Measurements from ENCODE around the gene TMPRSS2.

Gene TMPRSS2

DNA sequence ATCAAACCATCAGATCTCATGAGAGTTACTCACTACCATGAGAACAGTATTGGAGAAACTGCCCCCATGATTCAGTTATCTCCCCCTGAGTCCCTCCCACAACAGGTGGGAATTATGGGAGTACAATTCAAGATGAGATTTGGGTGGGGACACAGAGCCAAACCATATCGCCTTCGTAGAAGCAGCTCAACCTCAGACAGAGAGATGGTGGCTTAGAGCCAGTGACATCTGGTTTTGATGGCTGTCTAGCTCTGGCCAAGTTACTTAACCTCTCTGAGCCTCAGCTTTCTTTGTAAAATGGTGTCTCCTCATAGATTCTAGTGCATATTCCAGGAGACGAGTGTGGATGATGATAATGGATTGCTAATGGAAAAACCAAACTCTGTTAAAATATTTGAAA lies 54.8 kb downstream of the TMPRSS2 start:
- in situ Hi-C loops (cut with MboI; ENCODE audit: low sequenced_read_pairs): loop anchor here (25.0 kb wide), 1 partner anchor 166 kb away; no protein-coding TSS in a partner anchor

DNA sequence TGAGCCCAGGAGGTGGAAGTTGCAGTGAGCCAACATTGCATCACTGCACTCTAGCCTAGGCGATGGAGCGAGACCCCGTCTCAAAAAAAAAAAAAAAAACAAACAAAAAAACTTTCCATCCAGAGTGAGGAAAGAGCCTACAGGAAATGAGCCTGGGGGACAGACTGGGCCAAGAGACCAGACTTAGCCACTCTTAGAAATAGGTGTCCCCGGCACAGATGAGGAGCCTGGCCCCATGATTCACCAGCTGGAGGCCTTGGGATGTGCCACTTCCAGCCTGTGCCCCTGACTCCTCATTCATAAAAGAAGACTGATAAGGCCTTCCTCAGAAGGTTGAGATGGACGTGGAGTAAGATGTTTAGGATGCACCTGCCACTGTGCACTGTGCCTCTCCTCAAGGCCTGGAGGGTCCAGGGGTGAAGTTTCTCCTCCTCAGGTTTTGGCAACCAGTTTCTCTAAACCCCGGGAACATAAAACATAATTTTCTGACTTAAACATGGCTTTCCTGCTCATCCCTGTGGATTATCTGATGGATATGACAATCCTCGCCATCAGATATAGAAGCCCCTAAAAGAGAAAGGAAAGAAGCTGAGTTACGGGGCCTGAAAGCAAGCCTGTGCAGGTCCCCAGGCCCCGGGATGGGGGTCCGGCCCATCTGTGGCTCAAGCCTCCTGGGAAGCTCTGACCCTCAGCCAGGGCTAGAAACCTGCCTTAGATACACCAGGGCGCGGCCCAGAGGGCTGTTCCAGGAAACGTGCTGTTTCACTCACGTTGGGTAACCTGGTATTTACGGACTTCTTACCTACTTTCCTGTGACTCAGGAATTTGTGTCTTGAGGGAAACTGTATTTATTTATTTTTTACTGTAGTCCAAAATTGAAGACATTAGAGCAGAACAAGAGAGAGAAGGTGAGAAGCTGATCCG lies 55.9 kb downstream of the TMPRSS2 start:
- in situ Hi-C loops (cut with MboI; ENCODE audit: low sequenced_read_pairs): loop anchor here (25.0 kb wide), 1 partner anchor 165 kb away; no protein-coding TSS in a partner anchor

DNA sequence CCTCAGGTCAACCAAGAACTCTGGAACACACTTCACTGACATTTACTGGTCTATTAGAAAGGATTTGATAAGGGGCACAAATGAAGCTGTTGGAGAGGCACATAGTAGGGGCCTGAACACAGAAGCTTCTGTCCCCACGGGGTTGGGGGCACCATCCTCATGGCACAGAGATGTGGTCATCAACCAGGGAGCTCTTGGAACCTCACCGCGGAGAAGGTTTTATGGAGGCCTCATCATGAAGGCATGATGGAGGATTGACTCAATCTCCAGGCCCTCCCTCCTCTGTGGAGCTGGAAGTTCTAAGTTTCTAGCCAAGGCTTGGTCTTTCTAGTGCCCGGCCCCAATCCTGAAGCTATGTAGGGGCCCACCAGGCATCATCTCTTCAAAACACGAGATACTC lies 58.3 kb downstream of the TMPRSS2 start:
- in situ Hi-C loops (cut with MboI; ENCODE audit: low sequenced_read_pairs): loop anchor here (25.0 kb wide), 1 partner anchor 162 kb away; no protein-coding TSS in a partner anchor

DNA sequence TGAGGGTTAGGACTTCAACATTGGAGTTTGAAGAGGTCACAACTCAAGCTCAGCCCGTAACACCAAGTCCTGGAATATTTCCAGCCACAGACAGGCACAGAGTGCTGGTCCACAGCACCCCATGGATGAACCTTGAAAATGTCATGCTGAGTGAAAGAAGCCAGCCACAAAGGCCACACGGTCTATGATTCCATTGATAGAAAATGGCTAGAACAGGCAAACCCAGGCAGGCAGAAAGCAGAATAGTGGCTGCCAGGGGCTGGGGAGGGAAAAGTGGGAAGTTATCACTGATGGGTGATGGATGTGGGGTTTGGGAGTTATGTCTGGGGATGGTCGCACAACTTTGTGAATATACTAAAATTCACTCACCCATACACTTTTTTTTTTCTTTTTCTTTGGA lies 60.6 kb downstream of the TMPRSS2 start:
- in situ Hi-C loops (cut with MboI; ENCODE audit: low sequenced_read_pairs): no loop called here

DNA sequence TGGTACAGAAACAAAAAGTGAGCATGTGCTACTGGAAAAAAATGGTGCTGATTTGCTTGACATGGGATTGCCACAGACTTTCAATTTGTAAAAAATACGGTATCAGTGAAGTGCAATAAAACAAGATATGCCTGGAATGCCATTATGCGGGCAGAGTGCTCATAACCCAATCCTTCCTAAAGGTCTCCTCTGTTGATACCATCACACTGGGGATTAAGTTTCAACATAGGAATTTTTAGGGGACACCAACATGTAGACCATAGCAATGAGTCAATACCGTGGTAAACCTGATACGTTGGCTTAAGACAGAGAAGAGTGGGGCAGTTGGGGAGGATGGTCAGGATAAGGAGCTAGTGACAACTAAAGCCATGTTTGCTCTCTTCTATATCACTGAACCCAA lies 61.4 kb downstream of the TMPRSS2 start:
- in situ Hi-C loops (cut with MboI; ENCODE audit: low sequenced_read_pairs): no loop called here

DNA sequence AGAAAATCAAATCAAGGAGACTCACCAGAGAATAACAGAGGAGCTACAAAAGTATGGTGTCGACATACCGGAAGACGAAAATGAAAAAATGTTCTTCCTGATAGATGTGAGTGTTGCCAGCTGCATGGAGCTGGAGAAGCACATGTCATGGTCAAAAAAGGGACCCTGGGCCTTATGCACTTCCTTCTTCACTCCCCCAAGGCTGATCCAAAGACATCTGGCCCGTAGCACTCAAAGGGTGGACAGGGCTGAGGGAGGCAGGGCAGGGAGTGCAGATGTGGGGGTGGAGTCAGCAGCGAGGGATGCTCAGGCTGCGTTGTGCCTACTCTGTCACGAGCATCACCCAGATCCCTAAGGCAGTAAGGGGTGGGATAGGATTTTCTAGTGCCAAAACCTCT lies 62.5 kb downstream of the TMPRSS2 start:
- in situ Hi-C loops (cut with MboI; ENCODE audit: low sequenced_read_pairs): no loop called here

DNA sequence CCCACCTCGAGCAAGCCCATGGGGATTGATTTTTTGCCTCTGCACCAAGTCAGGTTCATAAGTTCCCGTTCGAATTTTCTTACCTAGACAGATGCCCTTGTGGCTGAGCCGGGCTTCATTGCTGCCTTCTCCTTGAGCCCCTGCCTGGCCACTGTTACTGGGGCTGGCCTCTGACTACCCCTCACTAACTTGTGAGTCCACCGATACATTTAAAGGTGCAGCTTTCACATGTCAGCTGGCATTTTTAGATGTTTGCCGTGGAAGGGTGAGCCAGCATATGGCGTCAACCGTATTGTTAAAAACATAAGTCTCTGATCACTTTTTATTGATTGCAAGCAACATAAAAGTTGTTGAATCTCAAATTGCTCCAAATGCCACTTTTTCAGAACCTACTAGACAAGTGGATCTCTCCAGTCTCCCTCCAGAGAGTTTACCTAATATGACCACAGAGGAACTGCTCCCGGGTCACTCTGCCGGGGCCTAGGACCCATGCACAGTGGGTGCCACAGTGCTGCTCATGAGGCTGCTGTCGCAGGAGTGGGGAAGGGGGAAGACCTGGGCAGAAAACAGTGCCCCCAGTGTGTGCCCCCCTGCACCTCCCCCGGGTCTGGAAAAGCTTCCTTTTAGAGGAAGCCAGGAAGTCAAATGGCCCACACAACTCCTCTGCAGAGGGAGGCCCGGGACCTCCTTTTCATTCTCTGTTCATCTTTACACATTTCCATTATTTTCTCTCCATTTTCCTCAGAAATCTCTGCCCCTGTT lies 63.1 kb downstream of the TMPRSS2 start:
- in situ Hi-C loops (cut with MboI; ENCODE audit: low sequenced_read_pairs): no loop called here

DNA sequence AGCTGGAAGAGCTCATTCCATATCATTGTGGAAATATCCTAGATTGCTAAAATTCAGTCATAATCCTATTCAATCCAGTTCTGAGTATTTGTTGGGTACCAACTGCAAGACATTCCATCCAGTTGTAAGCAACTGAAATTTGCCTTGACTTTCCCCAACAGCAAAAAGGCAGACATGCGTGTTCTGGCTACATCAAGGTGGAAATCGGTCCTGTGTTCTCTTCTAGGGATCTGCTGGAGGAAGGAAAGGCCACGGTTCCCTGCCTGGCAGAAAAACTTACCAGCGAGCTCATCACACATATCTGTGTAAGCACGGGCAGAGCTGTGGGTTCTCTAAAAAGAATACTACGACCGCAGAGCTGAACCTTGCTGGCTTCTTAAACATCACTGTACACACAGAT lies 64.4 kb downstream of the TMPRSS2 start:
- in situ Hi-C loops (cut with MboI; ENCODE audit: low sequenced_read_pairs): no loop called here

DNA sequence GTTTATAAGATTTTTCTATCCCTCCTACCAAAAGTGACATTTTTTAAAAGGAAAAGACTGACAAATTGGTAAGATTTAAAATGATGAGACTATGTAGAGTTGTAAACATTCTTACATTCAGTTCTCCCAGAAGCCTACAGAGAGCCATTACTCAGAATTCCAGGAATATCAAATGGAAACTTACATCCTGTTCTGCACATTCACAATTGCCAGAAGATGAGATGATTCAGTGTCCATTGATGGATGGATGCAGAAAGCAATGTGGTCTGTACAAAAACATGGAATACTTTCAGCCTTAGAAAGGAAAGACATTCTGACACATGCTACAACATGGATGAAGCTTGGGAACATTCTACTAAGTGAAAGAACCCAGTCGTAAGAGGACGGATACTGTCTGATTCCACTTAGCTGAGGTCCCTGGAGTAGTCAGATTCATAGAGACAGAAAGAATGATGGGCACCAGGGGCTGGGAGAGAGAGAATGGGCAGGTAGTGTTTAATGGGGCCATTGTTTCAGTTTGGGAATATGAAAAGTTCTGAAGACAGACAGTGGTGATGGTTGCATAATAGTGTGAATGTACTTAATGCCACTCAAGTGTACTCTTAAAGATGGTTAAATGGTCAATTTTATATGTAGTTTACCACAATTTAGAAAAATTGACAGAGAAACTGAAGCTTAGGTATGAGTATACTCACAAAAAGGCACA lies 65.3 kb downstream of the TMPRSS2 start:
- in situ Hi-C loops (cut with MboI; ENCODE audit: low sequenced_read_pairs): no loop called here

DNA sequence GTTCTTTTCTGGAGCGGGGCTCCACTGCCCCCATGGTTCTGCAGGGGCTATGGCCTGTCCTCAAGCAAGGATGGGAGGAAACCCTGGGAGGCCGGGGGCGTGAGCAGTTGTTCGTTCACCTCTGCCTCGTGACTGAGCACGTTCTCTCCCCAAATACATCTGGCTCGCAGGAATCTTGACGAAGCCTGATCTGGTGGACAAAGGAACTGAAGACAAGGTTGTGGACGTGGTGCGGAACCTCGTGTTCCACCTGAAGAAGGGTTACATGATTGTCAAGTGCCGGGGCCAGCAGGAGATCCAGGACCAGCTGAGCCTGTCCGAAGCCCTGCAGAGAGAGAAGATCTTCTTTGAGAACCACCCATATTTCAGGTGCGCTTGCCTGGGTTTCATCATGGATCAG lies 66.4 kb downstream of the TMPRSS2 start:
- in situ Hi-C loops (cut with MboI; ENCODE audit: low sequenced_read_pairs): no loop called here

DNA sequence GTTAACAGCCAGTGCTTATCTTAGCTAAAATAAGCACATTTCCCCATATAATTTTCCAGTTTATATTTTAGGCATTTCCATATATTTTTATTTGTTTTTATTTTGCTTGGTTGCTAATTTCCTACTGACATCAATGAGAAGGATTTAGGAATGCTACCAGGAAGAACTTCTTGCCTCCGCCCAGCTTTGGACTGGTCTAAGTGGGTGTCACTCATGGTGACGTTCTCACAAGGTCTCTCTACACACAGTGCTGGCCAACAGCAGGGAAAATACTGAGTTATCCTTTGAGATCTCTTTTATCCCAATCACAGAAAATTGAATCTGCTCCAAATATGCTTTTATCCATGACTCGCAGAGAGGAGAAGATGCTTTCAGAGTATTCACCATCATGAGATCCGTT lies 68.7 kb downstream of the TMPRSS2 start:
- in situ Hi-C loops (cut with MboI; ENCODE audit: low sequenced_read_pairs): no loop called here

DNA sequence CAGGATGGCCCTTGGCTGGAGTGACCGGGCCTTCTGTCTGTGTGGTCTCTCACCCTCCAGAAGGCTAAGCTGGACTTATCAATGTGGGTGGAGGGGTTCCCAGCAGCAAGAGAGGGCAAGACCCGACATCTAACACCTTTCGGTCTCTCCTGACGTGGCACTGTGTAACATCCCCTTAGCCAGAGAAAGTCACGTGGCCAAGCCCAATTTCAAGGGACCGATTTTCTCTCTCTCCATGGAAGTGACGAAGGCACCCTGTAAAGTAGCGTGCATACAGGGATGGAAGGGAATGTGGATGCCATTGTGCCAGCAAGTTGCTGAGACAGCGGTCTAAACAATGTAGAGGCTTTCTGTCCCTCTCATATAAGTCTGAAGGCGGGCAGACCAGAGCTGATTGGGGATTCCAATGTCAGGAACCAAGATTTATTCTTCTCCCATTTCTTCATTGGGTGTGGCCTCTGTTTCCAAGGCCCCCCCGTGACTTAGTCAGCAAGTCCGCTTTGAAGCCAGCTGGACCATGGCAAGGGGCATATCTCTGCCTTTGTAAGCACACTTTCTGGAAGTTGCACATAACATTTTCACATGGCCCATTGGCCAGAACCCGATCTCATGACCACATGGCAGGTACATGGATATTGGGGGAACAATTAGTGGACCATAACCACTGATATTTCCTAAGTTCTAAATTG lies 69.4 kb downstream of the TMPRSS2 start:
- in situ Hi-C loops (cut with MboI; ENCODE audit: low sequenced_read_pairs): no loop called here

DNA sequence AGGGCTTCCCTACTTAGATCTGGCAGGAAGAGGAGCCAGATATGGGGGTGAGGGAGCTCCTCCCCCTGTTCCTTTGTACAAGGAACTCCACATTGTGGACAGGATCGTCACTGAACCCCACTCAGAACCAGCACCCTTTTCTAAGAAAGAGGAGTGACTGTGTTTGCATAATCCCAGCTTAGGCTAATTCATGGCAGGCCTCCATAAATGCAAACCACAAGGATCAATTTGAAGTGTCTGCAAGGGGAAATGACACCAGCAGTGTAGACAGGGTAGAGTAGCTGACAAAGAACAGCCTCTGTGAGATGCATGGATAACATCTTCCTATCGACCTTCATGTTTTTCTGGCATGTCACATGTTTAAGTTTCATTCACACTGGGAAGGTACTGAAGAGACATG lies 70.2 kb downstream of the TMPRSS2 start:
- in situ Hi-C loops (cut with MboI; ENCODE audit: low sequenced_read_pairs): no loop called here

DNA sequence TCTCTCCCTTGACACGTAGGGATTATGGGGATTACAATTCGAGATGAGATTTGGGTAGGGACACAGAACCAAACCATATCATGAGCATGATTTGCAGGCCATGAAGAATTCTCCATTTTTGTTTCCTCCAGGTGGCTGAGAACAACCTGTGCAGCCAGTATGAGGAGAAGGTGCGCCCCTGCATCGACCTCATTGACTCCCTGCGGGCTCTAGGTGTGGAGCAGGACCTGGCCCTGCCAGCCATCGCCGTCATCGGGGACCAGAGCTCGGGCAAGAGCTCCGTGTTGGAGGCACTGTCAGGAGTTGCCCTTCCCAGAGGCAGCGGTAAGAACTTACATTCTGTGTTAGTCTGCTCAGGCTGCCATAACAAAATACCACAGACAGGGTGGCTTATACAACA lies 72.3 kb downstream of the TMPRSS2 start:
- in situ Hi-C loops (cut with MboI; ENCODE audit: low sequenced_read_pairs): no loop called here

DNA sequence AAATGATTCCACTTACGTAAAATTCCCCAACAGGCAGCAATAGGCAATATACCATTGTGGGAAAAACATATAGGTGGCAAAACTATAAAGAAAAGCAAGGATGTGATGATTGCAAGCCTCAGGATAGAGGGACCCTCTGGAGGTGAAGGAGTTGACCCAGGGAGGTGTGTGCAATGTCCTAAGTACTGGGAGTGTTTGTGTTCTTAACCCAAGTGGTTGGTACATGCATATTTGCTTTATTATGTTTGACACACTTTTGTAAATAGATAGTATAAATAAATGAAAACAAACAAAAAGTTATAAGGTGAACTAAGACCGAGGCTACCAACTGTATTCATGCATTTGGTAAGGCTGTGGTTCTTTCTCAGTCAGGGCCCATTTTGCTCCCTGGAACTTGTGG lies 74.4 kb downstream of the TMPRSS2 start:
- in situ Hi-C loops (cut with MboI; ENCODE audit: low sequenced_read_pairs): no loop called here

DNA sequence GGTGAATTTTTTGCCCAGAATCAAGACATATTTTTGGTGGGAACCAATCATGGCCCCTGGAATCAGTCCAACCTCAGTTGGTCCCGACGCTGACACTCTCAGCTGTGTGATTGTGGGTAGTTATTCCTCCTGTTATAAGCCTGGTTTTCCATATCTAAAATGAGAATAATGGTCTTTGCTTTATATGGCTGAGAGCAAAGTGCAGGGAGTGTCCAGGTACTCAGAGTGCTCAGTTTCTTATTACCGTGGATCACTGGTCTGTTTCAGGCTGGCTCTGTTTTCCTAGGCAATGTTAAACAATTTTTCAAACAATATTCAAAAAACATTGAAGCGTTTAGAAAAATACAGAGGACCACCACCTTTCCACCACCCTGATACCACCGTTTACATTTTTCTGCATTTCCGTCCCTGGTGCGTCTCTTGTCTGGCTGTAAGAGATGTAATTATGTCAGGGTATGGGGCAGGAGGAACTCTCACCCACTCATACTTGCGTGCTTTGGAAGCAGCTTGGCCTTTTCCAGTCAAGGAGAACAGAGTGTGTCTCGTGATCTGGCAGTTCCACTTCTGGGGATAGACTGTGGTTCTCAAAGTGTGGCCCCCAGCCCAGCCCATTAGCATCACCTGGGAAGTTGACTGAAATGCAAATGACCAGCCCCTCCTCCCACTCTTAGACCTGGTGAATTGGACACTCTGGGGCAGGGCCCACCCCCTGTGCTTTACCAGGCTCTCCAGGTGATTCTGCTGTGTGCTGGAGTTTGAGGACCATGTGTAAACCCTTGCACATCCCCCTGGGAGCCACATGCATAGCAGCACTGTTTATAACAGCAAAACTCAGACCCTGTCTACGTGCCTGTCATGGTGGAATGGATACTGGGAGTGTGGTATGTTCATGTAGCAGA lies 75.1 kb downstream of the TMPRSS2 start:
- in situ Hi-C loops (cut with MboI; ENCODE audit: low sequenced_read_pairs): no loop called here

DNA sequence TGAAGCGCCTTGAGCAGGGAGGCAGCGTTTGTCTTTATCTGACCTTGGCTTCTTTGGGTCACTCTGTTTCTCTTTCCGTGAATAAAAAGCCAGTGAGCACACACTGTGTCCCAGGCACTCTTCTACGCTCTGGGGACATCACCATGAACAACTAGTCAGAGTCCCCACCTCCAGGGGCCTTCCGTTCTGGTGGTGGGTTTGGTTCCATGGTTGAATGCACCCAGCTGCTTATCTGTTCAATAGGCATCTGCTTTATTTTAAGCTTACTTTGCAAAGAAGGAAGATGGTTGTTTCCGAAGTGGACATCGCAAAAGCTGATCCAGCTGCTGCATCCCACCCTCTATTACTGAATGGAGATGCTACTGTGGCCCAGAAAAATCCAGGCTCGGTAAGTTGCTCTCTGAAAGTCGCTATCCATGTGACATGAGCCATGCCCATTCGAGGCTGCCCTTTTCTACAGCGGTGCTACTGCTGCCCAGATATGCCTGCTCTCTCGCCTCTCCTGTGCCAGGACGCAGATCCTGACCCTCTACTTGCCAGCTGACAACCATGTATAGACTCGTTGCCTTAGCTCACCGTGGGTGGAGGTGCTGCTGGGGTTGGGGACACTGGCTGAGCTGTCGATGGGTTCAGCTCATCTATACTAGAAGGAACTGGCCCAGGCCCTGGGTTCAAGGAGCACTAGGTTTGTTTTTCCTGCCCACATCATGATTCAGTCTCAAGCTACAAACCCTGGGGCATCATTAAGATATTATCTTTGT lies 76.0 kb downstream of the TMPRSS2 start:
- in situ Hi-C loops (cut with MboI; ENCODE audit: low sequenced_read_pairs): no loop called here

DNA sequence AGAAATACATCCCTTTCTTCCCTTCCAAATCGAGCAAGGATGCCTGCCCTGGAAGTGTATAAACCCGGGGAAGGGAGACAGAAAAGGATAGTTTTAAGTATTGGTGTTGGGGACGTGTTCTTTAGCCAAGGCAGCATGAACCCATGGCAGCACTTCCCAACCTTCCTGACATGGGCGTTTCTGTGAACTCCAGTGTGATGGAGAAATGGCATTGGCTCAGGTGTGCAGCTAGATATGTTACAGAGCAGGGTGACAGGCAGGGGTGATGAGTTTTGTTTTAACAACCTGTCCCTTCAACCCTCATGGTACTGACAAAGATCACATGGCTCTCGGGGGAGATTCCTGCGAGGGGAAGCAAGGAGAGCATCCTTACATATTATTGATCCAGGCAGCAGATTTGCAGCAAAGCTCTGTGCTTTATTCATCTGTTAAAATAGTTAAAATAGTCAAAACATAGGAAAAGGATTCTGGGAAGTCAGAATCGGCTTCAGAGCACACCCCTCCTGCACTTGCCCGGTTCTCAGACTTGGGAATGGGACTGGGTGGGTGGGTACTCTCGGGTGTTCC lies 78.0 kb downstream of the TMPRSS2 start:
- in situ Hi-C loops (cut with MboI; ENCODE audit: low sequenced_read_pairs): no loop called here

DNA sequence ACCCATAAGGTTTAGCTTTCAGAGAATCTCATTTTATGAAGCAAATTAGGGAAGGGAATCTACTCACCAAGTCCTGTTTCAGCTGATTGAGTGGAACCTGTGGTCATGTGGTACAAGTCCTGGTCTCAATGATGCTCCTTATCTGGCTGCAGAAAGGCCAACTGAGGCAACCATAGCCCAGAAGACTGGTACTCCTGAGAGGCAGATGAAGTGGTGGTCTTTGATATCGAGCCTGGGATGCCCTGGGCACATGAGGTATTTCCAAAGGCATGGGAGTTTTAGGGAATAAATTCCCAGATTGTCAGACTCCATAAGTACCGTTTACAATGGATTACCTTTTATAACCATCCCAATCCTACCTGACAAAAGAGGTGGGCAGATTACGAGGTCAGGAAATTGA lies 78.7 kb downstream of the TMPRSS2 start:
- in situ Hi-C loops (cut with MboI; ENCODE audit: low sequenced_read_pairs): no loop called here
